ENCODE data around the gene TTC39C. TPM values are rescaled to one million over a fixed set of nuclear protein-coding genes. Genes with fewer than 3 reads are reported as not detected.

The TTC39C gene
- total and polyA plus RNA-seq, 2 experiments from 2014 or later, result 69.4 to 136 TPM

- peaks cover 100% of the 10 kb centered on the region for H3K79me2 ChIP-seq (replicated peaks; ENCODE audit: insufficient read depth)
- TF ChIP-seq NANOG (IDR thresholded peaks at IDR 0.05; ENCODE audit: borderline replicate concordance) (no peak), CREB1 (CRISPR knock-in tag; IDR thresholded peaks at IDR 0.05; ENCODE audit: low read depth) (no peak), REST (IDR thresholded peaks at IDR 0.05; ENCODE audit: unreplicated experiment) (no peak), ZNF114 (CRISPR knock-in tag; IDR thresholded peaks at IDR 0.05) (no peak), ZNF331 (CRISPR knock-in tag; IDR thresholded peaks at IDR 0.05; ENCODE audit: low read depth) (no peak), ZNF462 (CRISPR knock-in tag; IDR thresholded peaks at IDR 0.05) (no peak), EZH2phosphoT487 (IDR thresholded peaks at IDR 0.05; ENCODE audit: unreplicated experiment) (no peak), EZH2 (IDR thresholded peaks at IDR 0.05; ENCODE audit: low read depth, unreplicated experiment) (no peak), POLR2AphosphoS5 (IDR thresholded peaks at IDR 0.05; ENCODE audit: low read depth) (no peak), STAT1 (IDR thresholded peaks at IDR 0.05; ENCODE audit: unreplicated experiment) (no peak)
- TF ChIP-seq, protein P1, sequence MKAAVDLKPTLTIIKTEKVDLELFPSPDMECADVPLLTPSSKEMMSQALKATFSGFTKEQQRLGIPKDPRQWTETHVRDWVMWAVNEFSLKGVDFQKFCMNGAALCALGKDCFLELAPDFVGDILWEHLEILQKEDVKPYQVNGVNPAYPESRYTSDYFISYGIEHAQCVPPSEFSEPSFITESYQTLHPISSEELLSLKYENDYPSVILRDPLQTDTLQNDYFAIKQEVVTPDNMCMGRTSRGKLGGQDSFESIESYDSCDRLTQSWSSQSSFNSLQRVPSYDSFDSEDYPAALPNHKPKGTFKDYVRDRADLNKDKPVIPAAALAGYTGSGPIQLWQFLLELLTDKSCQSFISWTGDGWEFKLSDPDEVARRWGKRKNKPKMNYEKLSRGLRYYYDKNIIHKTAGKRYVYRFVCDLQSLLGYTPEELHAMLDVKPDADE (IDR thresholded peaks at IDR 0.05), result no peak
- Mint-ChIP-seq H3K27ac (no peak overlapping the region), H3K27me3 (ENCODE audit: insufficient read depth, low read depth, poor library complexity) (peaks cover 4% of the 10 kb centered on the region), H3K36me3 (ENCODE audit: low read depth) (0 out of 3 replicates have a peak, but pooled peaks cover 3% of the 10 kb centered on the region), H3K4me3 (no peak overlapping the region), H3K9me3 (no peaks in the 10 kb centered on the region), H3K4me1 (peaks cover 10% of the 10 kb centered on the region)
- no peaks in the 10 kb centered on the region for H3F3A ChIP-seq (replicated peaks; ENCODE audit: low read depth)
- H3K4me2 ChIP-seq, result no peak overlapping the region
- DNase-seq (ENCODE audit: low spot score), result no peak
- no peak overlapping the region for H2AFZ ChIP-seq
- no peaks in the 10 kb centered on the region for H3K27me3 ChIP-seq (ENCODE audit: insufficient read depth)
- H3K4me3 ChIP-seq, result no peak overlapping the region
- no peaks in the 10 kb centered on the region for H3K36me3 ChIP-seq (ENCODE audit: insufficient read depth)
- ATAC-seq, result no peak
- peaks cover 24% of the 10 kb centered on the region for H3K4me1 ChIP-seq (ENCODE audit: insufficient read depth)
- H3K9me2 ChIP-seq (ENCODE audit: insufficient read depth), result no peaks in the 10 kb centered on the region
- H4K20me1 ChIP-seq (replicated peaks; ENCODE audit: insufficient read depth), result peaks cover 24% of the 10 kb centered on the region
- no peak overlapping the region for H3K27ac ChIP-seq (ENCODE audit: low read depth)
Observed at GRCh38 chr18:24053211-24053610, 38.7 kb downstream of the TTC39C start.

Measured in GM23338 (cell line).